ENCODE data around the gene CNKSR1. TPM values are rescaled to one million over a fixed set of nuclear protein-coding genes. Genes with fewer than 3 reads are reported as not detected.
A peak's percentile ranks its signal among the peaks of the same experiment; 100 is the strongest.

Gene CNKSR1
- total and polyA plus RNA-seq, 8 donors: 11.3 to 48.5 (median 16.5) TPM

- intact Hi-C loops (cut with DNase I): loop anchor here in 1 of 3 donors (10.0 kb wide), 1 partner anchor 65 kb away; the partner anchor contains the start of gene CEP85
- TF ChIP-seq CTCF (IDR thresholded peaks at IDR 0.05): peak; percentile 69 to 91 (median 84)
- H3K27ac ChIP-seq: peak within 1 kb of the TSS; percentile 67 to 85 (median 74)
- peaks cover 0 to 9% (median 9%) of the 10 kb centered on the region in 3 donors for H3K4me1 ChIP-seq
- peak within 1 kb of the TSS; percentile 63 to 98 (median 94) for H3K4me3 ChIP-seq
- peak; percentile 94 to 97 (median 96) for ATAC-seq
- H3K36me3 ChIP-seq: no peaks in the 10 kb centered on the region
- FAIRE-seq: no peak
- 0% methylated on average over 68 to 76 of the region's 76 CpGs for WGBS, 2 donors
- H3K27me3 ChIP-seq: no peaks in the 10 kb centered on the region
- peak; percentile 88 to 97 (median 94) for DNase-seq
- no peaks in the 10 kb centered on the region for H3K9me3 ChIP-seq
These were observed 7.4 kb upstream of the CNKSR1 start, which contains the start of gene ZNF593 for GRCh38 chr1:26169669-26170471. Gene ZNF593 (plus strand): TSS chr1:26169908. CDS start chr1:26169984, 76 bp downstream.

DNA sequence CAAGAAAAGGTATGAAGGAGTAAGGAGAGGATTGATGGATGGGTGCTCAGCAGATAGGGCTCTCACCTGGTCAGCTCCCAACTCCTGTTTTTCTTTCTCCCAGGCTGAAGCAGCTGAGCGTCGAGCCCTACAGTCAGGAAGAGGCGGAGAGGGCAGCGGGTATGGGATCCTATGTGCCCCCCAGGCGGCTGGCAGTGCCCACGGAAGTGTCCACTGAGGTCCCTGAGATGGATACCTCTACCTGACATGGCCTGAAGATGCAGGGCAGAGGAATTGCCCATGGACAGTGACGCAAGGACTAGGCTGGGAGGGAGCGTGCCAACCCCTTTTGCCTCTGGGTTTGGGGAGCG lies 6.8 kb upstream of the CNKSR1 start:
- no peak for TF ChIP-seq CTCF (IDR thresholded peaks at IDR 0.05)
- no peak overlapping the region for H3K27ac ChIP-seq
- H3K36me3 ChIP-seq: no peaks in the 10 kb centered on the region
- ATAC-seq: peak; percentile 11 to 50 (median 22)
- peak overlapping the region; percentile 63 to 98 (median 94) for H3K4me3 ChIP-seq
- H3K27me3 ChIP-seq: no peaks in the 10 kb centered on the region
- peaks cover 0 to 9% (median 9%) of the 10 kb centered on the region in 3 donors for H3K4me1 ChIP-seq
- FAIRE-seq: no peak
- WGBS, 2 donors: 51 to 57% methylated on average over 9 of the region's 9 CpGs
- peak in 1 of 6 donors; percentile 33 for DNase-seq
- no peaks in the 10 kb centered on the region for H3K9me3 ChIP-seq
- intact Hi-C loops (cut with DNase I): loop anchor here in 1 of 3 donors (10.0 kb wide), 1 partner anchor 64 kb away; the partner anchor contains the start of gene CEP85

GRCh38 chr1:26171084-26172072 lies 5.9 kb upstream of the CNKSR1 start, which contains the start of gene ZNF593OS:
Gene ZNF593OS (minus strand): TSS chr1:26171832. CDS start chr1:26171661, 171 bp downstream.
- DNase-seq (peak in 2 of 6 donors; percentile 48 to 63), FAIRE-seq (no peak), ATAC-seq (no peak)
- WGBS, 2 donors: 88 to 94% methylated on average over 34 of the region's 34 CpGs
- Histone ChIP-seq H3K9me3 (no peaks in the 10 kb centered on the region), H3K27ac (no peak within 1 kb of the TSS), H3K27me3 (no peaks in the 10 kb centered on the region), H3K4me3 (peak within 1 kb of the TSS in 3 of 4 donors; percentile 93 to 98 (median 94)), H3K4me1 (peaks cover 0 to 9% (median 9%) of the 10 kb centered on the region in 3 donors), H3K36me3 (no peaks in the 10 kb centered on the region)
- TF ChIP-seq CTCF (IDR thresholded peaks at IDR 0.05): no peak
- intact Hi-C loops (cut with DNase I): loop anchor here in 1 of 3 donors (10.0 kb wide), 1 partner anchor 63 kb away; the partner anchor contains the start of gene CEP85

GRCh38 chr1:26175346-26175745 lies 1.9 kb upstream of the CNKSR1 start:
- Histone ChIP-seq H3K27ac (no peak overlapping the region), H3K4me3 (no peak overlapping the region), H3K4me1 (peaks cover 8 to 13% (median 12%) of the 10 kb centered on the region in 3 donors), H3K36me3 (peaks cover 0 to under 1% (median 0%) of the 10 kb centered on the region in 3 donors), H3K9me3 (no peaks in the 10 kb centered on the region), H3K27me3 (no peaks in the 10 kb centered on the region)
- no peak for TF ChIP-seq CTCF (IDR thresholded peaks at IDR 0.05)
- no peak for FAIRE-seq
- intact Hi-C loops (cut with DNase I): loop anchor here in 1 of 3 donors (10.0 kb wide), 1 partner anchor 59 kb away; the partner anchor contains the start of gene CEP85
- DNase-seq: no peak
- 92 to 94% methylated on average over 8 of the region's 8 CpGs for WGBS, 2 donors
- no peak for ATAC-seq
